ENCODE data around the gene SPATA1. TPM values are rescaled to one million over a fixed set of nuclear protein-coding genes. Genes with fewer than 3 reads are reported as not detected.

Gene SPATA1
- polyA plus RNA-seq, 3 donors = 0.40 to 1.9 (median 0.43) TPM

- Histone ChIP-seq H3K79me2 (ENCODE audit: insufficient read depth, low read length) (no peaks in the 10 kb centered on the region), H3K27ac (ENCODE audit: low read depth in 1 of 2, low read length in 2 of 2) (no peak overlapping the region), H3K27me3 (ENCODE audit: control insufficient read depth in 2 of 2, insufficient read depth in 2 of 2, low read length in 2 of 2) (no peaks in the 10 kb centered on the region), H3K4me1 (ENCODE audit: control insufficient read depth in 1 of 2, insufficient read depth in 2 of 2, low read length in 2 of 2) (no peaks in the 10 kb centered on the region), H3K4me3 (replicated peaks in 1 of 3; ENCODE audit: low read depth in 2 of 3, low read length in 3 of 3) (no peak overlapping the region), H2AFZ (ENCODE audit: insufficient read depth, low read depth, low read length, poor library complexity, severe bottlenecking) (no peak overlapping the region), H3K9ac (ENCODE audit: insufficient read depth, low read length, poor library complexity, severe bottlenecking) (no peak overlapping the region), H3K9me3 (replicated peaks in 1 of 2; ENCODE audit: control insufficient read depth in 1 of 2, insufficient read depth in 1 of 2, low read length in 2 of 2) (no peaks in the 10 kb centered on the region), H3K36me3 (replicated peaks in 1 of 2; ENCODE audit: control insufficient read depth in 1 of 2, insufficient read depth in 2 of 2, low read length in 2 of 2) (peaks cover 20 to 67% of the 10 kb centered on the region in 2 donors), H4K20me1 (ENCODE audit: insufficient read depth, low read length) (no peaks in the 10 kb centered on the region), H3K4me2 (replicated peaks; ENCODE audit: extremely low read depth, low read length, poor library complexity, severe bottlenecking) (no peak overlapping the region)
- TF ChIP-seq CTCF (IDR thresholded peaks at IDR 0.05) = no peak
- H3K27me3 Mint-ChIP-seq (ENCODE audit: low read depth in 3 of 3) = no peaks in the 10 kb centered on the region
- H3K36me3 Mint-ChIP-seq = peaks cover 47 to 66% of the 10 kb centered on the region in 2 donors
- intact Hi-C loops (cut with micrococcal nuclease) = no loop called here
- H3K4me1 Mint-ChIP-seq = no peaks in the 10 kb centered on the region
- peak overlapping the region in 3 of 7 donors; percentile 4 to 69 (median 43) for H3K27ac Mint-ChIP-seq
- H3K4me3 Mint-ChIP-seq = no peak overlapping the region
- DNase-seq = no peak
- no peaks in the 10 kb centered on the region for H3K9me3 Mint-ChIP-seq
Observed at GRCh38 chr1:84538599-84538998, 32.4 kb downstream of the SPATA1 start.

- WGBS (ENCODE audit: insufficient coverage) = no CpG with 5 or more reads among the region's 3 CpGs
- Histone ChIP-seq H2AFZ (ENCODE audit: insufficient read depth, low read depth, low read length, poor library complexity, severe bottlenecking) (no peak overlapping the region), H3K36me3 (replicated peaks in 1 of 2; ENCODE audit: control insufficient read depth in 1 of 2, insufficient read depth in 2 of 2, low read length in 2 of 2) (peaks cover 24 to 67% of the 10 kb centered on the region in 2 donors), H3K4me3 (replicated peaks in 1 of 3; ENCODE audit: low read depth in 2 of 3, low read length in 3 of 3) (no peak overlapping the region), H3K79me2 (ENCODE audit: insufficient read depth, low read length) (no peaks in the 10 kb centered on the region), H3K27me3 (ENCODE audit: control insufficient read depth in 2 of 2, insufficient read depth in 2 of 2, low read length in 2 of 2) (no peaks in the 10 kb centered on the region), H3K4me1 (ENCODE audit: control insufficient read depth in 1 of 2, insufficient read depth in 2 of 2, low read length in 2 of 2) (no peaks in the 10 kb centered on the region), H3K9me3 (replicated peaks in 1 of 2; ENCODE audit: control insufficient read depth in 1 of 2, insufficient read depth in 1 of 2, low read length in 2 of 2) (no peaks in the 10 kb centered on the region), H3K4me2 (replicated peaks; ENCODE audit: extremely low read depth, low read length, poor library complexity, severe bottlenecking) (no peak overlapping the region), H3K9ac (ENCODE audit: insufficient read depth, low read length, poor library complexity, severe bottlenecking) (no peak overlapping the region), H4K20me1 (ENCODE audit: insufficient read depth, low read length) (no peaks in the 10 kb centered on the region), H3K27ac (ENCODE audit: low read depth in 1 of 2, low read length in 2 of 2) (no peak overlapping the region)
- Mint-ChIP-seq H3K4me1 (no peaks in the 10 kb centered on the region), H3K27me3 (ENCODE audit: low read depth in 3 of 3) (no peaks in the 10 kb centered on the region), H3K4me3 (no peak overlapping the region), H3K27ac (no peak overlapping the region), H3K36me3 (peaks cover 49 to 67% of the 10 kb centered on the region in 2 donors), H3K9me3 (no peaks in the 10 kb centered on the region)
- TF ChIP-seq CTCF (IDR thresholded peaks at IDR 0.05) = no peak
- no peak for DNase-seq
- intact Hi-C loops (cut with micrococcal nuclease) = no loop called here
Observed at GRCh38 chr1:84539972-84540371, 33.8 kb downstream of the SPATA1 start.
